ENCODE data around the gene INPP5B.

GRCh38 chr1:37841652-37842051 lies 105.2 kb downstream of the INPP5B start:
- TF ChIP-seq, protein P1, sequence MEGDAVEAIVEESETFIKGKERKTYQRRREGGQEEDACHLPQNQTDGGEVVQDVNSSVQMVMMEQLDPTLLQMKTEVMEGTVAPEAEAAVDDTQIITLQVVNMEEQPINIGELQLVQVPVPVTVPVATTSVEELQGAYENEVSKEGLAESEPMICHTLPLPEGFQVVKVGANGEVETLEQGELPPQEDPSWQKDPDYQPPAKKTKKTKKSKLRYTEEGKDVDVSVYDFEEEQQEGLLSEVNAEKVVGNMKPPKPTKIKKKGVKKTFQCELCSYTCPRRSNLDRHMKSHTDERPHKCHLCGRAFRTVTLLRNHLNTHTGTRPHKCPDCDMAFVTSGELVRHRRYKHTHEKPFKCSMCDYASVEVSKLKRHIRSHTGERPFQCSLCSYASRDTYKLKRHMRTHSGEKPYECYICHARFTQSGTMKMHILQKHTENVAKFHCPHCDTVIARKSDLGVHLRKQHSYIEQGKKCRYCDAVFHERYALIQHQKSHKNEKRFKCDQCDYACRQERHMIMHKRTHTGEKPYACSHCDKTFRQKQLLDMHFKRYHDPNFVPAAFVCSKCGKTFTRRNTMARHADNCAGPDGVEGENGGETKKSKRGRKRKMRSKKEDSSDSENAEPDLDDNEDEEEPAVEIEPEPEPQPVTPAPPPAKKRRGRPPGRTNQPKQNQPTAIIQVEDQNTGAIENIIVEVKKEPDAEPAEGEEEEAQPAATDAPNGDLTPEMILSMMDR (IDR thresholded peaks at IDR 0.05; ENCODE audit: low read length), result no peak
- no peak for TF ChIP-seq EZH2 (optimal IDR thresholded peaks at IDR 0.05; ENCODE audit: low read depth, low read length)
- TF ChIP-seq EZH2phosphoT487 (IDR thresholded peaks at IDR 0.05; ENCODE audit: low read length), result no peak

Measured in MM.1S (cell line).